PFSK-1 (cell line): ENCODE data around the gene PPP4R3A.

Experiments used
- FOXP2 ChIP-seq: optimal IDR thresholded peaks from 2 replicates; pipeline ENCODE3; 2011; ENCODE audit warnings: borderline replicate concordance, control low read depth, inconsistent platforms; ENCODE audit not compliant: insufficient read depth; ENCODE audit errors: extremely low read length, extremely low read depth
- POLR2AphosphoS5 ChIP-seq: IDR thresholded peaks from 2 replicates; pipeline ENCODE4 v1.6.1; 2012; ENCODE audit warnings: low read depth, mild to moderate bottlenecking, control low read depth, low read length, moderate library complexity
- SIN3A ChIP-seq: IDR thresholded peaks from 2 replicates; pipeline ENCODE4 v1.6.1; 2012; ENCODE audit warnings: mild to moderate bottlenecking, low read length, moderate library complexity, borderline replicate concordance; ENCODE audit not compliant: insufficient read depth
- TAF1 ChIP-seq: IDR thresholded peaks from 2 replicates; pipeline ENCODE4 v1.6.1; 2012; ENCODE audit warnings: low read length, control low read depth, borderline replicate concordance; ENCODE audit not compliant: insufficient read depth
- TF ChIP-seq, protein P1 (sequence below), 2 experiments: IDR thresholded peaks; 2 replicates each; pipeline versions ENCODE4 v1.6.1 to v1.8.0; 2011 to 2012; ENCODE audit warnings: low read depth in 2 of 2, low read length in 2 of 2, control low read depth in 1 of 2, inconsistent platforms in 1 of 2, mild to moderate bottlenecking in 1 of 2, moderate library complexity in 1 of 2; ENCODE audit not compliant: insufficient read depth in 1 of 2

PPP4R3A gene

DNA sequence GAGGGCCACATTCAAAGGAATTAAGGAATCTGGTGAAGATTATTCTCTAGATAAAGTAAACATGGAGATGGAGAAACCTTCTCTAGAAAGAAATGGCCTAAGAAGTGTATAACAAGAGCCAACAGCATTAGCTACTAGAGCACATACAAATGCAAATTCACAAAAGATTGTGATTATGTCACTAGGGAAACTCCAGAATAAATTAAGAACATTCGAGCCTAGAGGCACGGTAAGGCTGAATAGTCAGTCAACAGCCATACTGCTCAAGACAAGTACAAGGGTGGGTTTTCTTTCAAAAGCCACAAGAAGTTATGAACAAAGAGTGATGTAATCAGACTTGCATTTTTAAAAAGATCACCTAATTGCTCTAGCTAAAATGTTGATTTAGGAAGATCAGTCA lies 25.4 kb downstream of the PPP4R3A start:
- TF ChIP-seq SIN3A (no peak), POLR2AphosphoS5 (no peak), TAF1 (no peak), FOXP2 (no peak)
- TF ChIP-seq, protein P1, sequence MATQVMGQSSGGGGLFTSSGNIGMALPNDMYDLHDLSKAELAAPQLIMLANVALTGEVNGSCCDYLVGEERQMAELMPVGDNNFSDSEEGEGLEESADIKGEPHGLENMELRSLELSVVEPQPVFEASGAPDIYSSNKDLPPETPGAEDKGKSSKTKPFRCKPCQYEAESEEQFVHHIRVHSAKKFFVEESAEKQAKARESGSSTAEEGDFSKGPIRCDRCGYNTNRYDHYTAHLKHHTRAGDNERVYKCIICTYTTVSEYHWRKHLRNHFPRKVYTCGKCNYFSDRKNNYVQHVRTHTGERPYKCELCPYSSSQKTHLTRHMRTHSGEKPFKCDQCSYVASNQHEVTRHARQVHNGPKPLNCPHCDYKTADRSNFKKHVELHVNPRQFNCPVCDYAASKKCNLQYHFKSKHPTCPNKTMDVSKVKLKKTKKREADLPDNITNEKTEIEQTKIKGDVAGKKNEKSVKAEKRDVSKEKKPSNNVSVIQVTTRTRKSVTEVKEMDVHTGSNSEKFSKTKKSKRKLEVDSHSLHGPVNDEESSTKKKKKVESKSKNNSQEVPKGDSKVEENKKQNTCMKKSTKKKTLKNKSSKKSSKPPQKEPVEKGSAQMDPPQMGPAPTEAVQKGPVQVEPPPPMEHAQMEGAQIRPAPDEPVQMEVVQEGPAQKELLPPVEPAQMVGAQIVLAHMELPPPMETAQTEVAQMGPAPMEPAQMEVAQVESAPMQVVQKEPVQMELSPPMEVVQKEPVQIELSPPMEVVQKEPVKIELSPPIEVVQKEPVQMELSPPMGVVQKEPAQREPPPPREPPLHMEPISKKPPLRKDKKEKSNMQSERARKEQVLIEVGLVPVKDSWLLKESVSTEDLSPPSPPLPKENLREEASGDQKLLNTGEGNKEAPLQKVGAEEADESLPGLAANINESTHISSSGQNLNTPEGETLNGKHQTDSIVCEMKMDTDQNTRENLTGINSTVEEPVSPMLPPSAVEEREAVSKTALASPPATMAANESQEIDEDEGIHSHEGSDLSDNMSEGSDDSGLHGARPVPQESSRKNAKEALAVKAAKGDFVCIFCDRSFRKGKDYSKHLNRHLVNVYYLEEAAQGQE (IDR thresholded peaks at IDR 0.05; ENCODE audit: insufficient read depth in 1 of 2, low read depth in 2 of 2, low read length in 2 of 2), result no peak

DNA sequence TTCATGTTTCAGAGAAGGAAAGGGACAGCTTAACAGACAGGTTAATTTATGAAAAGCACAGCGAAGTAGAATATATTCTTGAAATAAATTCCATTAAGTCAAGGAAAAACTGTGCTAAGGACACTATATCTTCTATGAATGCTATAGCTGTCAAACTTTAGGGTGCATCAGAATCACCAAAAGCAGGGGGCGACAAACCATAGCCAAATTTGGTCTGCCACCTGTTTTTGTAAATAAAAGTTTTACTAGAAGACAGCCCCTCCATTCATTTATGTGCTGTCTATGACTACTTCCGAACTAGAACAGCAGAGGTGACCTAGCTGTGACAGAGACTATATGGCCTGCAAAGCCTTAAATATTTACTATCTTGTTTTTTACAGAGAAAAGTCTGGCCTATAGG lies 25.9 kb downstream of the PPP4R3A start:
- TF ChIP-seq POLR2AphosphoS5 (no peak), TAF1 (no peak), SIN3A (no peak), FOXP2 (no peak)
- TF ChIP-seq, protein P1 (IDR thresholded peaks at IDR 0.05; ENCODE audit: insufficient read depth in 1 of 2, low read depth in 2 of 2, low read length in 2 of 2), result no peak

DNA sequence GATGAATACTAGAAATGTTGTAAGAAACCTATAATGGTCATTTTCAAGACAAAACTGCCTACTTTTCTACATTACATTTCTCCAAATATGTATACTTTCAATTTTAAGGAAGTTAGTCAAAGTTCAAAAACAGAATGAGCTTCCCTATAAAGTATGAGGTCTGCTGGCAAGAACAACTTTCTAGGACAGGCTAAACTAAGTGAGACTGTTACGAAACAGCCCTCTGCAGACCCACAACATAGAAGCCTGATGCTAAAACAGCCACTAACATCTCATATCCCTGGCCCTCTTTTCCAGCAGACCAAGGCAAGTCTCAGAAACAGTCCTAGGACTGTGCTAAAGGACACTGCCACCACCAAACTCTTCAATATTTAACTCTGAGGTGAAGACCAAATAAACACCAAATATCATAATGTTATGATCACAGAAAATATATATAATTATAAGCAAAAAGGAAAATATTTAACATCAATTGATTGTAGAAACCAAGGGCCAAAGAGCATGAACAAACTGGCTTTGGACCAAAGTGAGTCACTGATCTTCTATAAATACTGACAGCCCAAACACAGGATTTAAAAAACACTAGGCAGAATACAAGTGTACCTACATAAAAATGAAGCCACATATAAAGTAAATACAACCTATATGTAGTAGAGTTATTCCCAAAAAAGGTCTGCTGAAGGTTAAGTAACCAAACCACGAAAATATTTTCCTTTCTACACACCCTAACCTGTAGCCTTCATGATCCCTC lies 27.7 kb downstream of the PPP4R3A start:
- no peak for TF ChIP-seq FOXP2
- TF ChIP-seq POLR2AphosphoS5, result no peak
- TF ChIP-seq, protein P1 (IDR thresholded peaks at IDR 0.05; ENCODE audit: insufficient read depth in 1 of 2, low read depth in 2 of 2, low read length in 2 of 2), result no peak
- TF ChIP-seq SIN3A, result no peak
- no peak for TF ChIP-seq TAF1

DNA sequence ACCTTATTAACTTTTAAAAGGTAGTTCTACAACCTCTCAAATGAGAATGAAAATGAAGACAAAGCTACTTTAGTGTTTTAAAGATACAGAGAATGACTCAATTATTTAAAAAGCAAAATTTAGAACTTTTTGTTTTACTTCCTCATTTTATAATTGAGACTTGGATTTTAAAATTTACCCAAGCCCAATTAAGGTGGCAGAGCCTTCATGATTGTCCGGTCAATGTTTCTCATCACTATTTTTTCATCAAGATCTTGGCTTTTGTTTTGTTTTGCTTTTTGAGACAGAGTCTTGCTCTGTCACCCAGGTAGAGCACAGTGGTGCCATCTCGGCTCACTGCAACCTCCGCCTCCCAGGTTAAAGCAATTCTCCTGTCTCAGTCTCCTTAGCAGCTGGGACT lies 32.7 kb downstream of the PPP4R3A start:
- TF ChIP-seq POLR2AphosphoS5, result no peak

DNA sequence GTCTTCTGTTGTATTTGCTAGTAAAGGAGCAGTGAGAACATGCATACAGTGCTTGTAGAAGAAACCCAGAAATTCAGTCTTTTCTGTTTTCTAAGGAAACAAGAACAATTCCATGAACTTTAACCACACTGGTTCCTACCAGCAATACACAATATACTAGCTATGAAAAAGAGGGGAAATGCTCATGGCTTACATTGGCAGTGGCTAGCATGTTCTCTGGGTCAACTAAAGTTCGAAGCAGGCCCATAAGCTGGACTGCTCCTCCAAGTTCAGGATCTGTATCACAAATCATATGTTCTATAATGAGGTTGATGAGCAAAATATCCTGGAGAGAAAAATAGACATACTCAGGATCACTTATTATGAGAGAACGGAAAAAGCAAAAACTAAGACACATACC lies 37.1 kb downstream of the PPP4R3A start:
- TF ChIP-seq POLR2AphosphoS5, result no peak
- no peak for TF ChIP-seq FOXP2
- TF ChIP-seq TAF1, result no peak
- TF ChIP-seq, protein P1 (IDR thresholded peaks at IDR 0.05; ENCODE audit: insufficient read depth in 1 of 2, low read depth in 2 of 2, low read length in 2 of 2), result no peak
- no peak for TF ChIP-seq SIN3A
